ENCODE results near the gene AGPS.

The AGPS gene

DNA sequence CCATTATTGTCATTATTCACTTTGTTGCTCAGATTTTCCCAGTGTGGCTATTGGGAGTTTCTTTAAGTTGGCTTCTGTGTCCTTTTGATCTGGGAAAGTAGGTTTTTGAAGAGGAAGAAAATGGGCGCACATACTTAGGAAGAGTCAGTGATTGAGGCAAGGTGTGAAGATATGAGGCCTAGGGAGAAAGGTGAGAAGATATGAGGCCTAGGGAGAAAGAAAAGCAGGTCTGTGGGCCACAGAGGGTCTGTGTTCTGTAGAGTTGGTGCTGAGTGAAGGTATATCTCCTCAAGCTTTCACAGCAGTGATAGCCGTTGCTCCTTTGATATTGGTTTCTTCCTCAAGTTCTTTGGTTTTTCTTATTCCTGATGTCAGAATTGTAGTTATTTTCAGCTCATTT is 126.2 kb downstream of the AGPS start:
- ATAC-seq (replicated peaks): no peak
- Mint-ChIP-seq H3K27ac (no peak overlapping the region), H3K4me3 (no peak overlapping the region), H3K9me3 (no peaks in the 10 kb centered on the region), H3K4me1 (ENCODE audit: low read depth in 2 of 2) (no peaks in the 10 kb centered on the region), H3K27me3 (no peaks in the 10 kb centered on the region), H3K36me3 (ENCODE audit: insufficient read depth) (peaks cover 12% of the 10 kb centered on the region)
- DNase-seq: no peak

DNA sequence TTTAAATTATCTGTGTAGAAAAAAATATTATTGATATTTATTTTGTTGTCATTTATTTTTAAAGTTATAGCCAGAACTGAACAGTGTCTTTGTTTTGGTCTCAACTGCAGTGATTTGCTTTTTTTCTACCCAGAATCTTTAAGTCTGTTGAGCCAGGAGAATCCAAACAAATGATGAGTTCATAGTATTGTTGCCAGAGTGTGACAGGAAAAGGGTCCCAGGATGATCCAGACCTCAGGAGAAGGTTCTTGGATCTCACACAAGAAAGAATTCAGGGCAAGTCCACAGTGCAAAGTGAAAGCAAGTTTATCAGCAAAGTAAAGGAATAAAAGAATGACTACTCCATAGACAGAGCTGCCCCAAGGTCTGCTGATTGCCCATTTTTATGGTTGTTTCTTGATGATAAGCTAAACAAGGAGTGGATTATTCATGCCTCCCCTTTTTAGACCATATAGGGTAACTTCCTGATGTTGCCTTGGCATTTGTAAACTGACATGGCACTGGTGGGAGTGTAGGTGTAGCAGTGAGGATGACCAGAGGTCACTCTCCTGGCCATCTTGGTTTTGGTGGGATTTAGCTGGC is 127.1 kb downstream of the AGPS start:
- peaks cover 8% of the 10 kb centered on the region for H3K36me3 Mint-ChIP-seq (ENCODE audit: insufficient read depth)

GRCh38 chr2:177520324-177520723 is 127.8 kb downstream of the AGPS start:
- H3K36me3 Mint-ChIP-seq (ENCODE audit: insufficient read depth): peaks cover 4% of the 10 kb centered on the region
- H3K9me3 Mint-ChIP-seq: no peaks in the 10 kb centered on the region
- H3K27me3 Mint-ChIP-seq: no peaks in the 10 kb centered on the region
- H3K4me1 Mint-ChIP-seq (ENCODE audit: low read depth in 2 of 2): no peaks in the 10 kb centered on the region
- H3K4me3 Mint-ChIP-seq: no peak overlapping the region
- H3K27ac Mint-ChIP-seq: peak overlapping the region in 1 of 2 donors; percentile 45
- no peak for DNase-seq
- ATAC-seq (replicated peaks): no peak

More for the DNA sequence above, 127.1 kb downstream of the AGPS start:
- ATAC-seq (replicated peaks) (no peak), DNase-seq (no peak)
- Mint-ChIP-seq H3K27me3 (no peaks in the 10 kb centered on the region), H3K27ac (peak overlapping the region in 1 of 2 donors; percentile 45), H3K4me3 (no peak overlapping the region), H3K9me3 (no peaks in the 10 kb centered on the region), H3K4me1 (ENCODE audit: low read depth in 2 of 2) (no peaks in the 10 kb centered on the region)

DNA sequence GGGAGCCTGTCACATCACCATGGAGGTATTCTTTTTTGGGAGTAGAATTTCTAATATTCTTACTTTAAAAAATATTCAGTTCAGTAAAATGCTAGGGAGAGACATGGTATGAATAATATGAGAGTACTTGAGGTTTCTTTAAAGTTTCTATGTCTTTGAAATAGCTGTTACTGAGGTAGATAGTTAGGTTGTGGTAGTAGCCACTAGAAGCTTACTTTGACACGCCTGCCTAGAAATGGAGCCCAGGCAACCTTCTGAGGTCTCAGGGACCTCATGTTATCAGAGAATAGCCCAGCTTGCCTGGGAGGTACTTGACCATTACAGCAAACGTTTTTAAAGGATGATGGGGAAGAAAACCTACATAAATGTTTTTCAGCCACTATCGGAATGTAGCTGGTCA is 131.2 kb downstream of the AGPS start:
- Mint-ChIP-seq H3K27ac (no peak overlapping the region), H3K27me3 (no peaks in the 10 kb centered on the region), H3K4me1 (ENCODE audit: low read depth in 2 of 2) (no peaks in the 10 kb centered on the region), H3K4me3 (no peak overlapping the region), H3K9me3 (no peaks in the 10 kb centered on the region), H3K36me3 (ENCODE audit: insufficient read depth) (peaks cover 6% of the 10 kb centered on the region)
- DNase-seq (no peak), ATAC-seq (replicated peaks) (no peak)

DNA sequence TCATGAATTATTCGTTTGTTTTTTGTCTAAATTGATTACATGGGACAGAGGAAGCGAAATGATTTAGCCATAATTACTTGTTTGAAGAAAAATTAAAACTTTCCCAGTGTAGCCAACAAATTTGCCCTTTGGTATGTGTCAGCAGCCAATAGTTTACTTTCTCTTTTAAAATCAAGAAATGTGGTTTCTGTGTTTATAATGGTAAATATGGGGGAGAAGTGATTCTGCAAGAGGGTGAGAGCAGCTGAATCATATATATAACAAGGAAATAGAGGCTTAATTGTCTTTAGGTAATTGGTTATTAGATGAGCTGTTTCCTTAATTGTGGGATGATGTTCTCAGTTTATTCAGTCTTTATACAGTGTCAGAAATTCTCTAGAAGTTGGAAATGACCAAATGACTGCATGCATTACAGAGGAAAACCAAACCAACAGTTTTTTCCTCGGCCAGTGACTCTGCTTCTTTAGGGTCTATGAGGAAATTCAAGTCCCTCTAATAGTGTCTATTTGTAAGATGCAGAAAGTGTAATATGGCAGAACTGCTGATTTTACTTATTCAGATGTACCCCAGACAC is 132.9 kb downstream of the AGPS start:
- ATAC-seq (replicated peaks) (no peak), DNase-seq (no peak)
- H3K9me3 Mint-ChIP-seq: no peaks in the 10 kb centered on the region
- H3K36me3 Mint-ChIP-seq (ENCODE audit: insufficient read depth): peaks cover 7% of the 10 kb centered on the region
- H3K4me1 Mint-ChIP-seq (ENCODE audit: low read depth in 2 of 2): no peaks in the 10 kb centered on the region
- H3K4me3 Mint-ChIP-seq: no peak overlapping the region
- no peak overlapping the region for H3K27ac Mint-ChIP-seq
- H3K27me3 Mint-ChIP-seq: no peaks in the 10 kb centered on the region

DNA sequence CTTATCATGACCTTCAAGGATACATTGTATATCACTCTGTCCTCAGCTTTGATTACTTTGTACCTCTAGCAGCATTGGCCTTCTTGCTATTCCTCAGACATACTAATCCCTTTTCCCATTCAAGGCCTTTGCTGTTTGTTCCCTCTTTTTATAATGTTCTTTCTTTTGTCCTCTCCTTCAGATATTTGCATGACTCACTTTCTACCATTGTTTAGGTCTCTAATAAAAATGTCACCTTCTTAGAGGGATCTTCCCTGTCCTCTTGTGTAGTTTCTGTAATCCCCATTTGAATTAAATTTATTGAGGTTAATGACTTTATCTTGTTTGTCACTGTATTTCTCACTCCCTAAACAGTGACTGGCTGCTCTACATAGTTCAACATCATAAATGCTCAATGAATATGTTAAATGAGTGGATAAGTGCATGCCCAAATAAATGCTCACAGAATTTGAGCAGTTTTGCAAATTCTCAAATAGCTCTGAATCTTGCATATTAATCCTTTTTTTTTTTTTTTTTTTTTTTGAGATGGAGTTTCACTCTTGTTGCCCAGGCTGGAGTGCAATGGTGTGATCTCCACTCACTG is 135.9 kb downstream of the AGPS start:
- Mint-ChIP-seq H3K4me3 (no peak overlapping the region), H3K9me3 (no peaks in the 10 kb centered on the region), H3K27me3 (no peaks in the 10 kb centered on the region), H3K4me1 (ENCODE audit: low read depth in 2 of 2) (no peaks in the 10 kb centered on the region), H3K27ac (no peak overlapping the region), H3K36me3 (ENCODE audit: insufficient read depth) (peaks cover 7% of the 10 kb centered on the region)
- ATAC-seq (replicated peaks) (no peak), DNase-seq (no peak)

GRCh38 chr2:177529166-177529565 is 136.6 kb downstream of the AGPS start:
- ATAC-seq (replicated peaks) (no peak), DNase-seq (no peak)
- Mint-ChIP-seq H3K9me3 (no peaks in the 10 kb centered on the region), H3K4me1 (ENCODE audit: low read depth in 2 of 2) (no peaks in the 10 kb centered on the region), H3K36me3 (ENCODE audit: insufficient read depth) (peaks cover 7% of the 10 kb centered on the region), H3K27me3 (no peaks in the 10 kb centered on the region), H3K4me3 (no peak overlapping the region), H3K27ac (no peak overlapping the region)

DNA sequence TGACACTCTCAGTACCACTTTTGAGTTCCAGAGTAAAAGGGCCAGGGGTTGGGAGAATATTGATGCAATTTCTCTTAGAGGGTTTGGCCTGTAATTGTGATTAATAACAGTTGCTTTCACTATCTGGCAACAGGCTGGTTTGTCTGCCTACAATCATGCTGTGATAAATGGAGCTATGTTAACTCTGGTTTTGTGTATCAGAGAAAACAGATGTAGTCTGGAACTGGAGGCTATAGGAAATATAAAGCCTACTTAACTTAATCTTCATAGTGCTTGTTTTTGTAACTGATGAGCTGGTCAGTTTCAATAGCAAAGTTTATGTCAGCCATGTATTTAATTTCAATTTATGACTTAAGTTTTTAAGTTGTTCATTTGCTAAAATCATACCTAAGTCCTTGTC is 138.0 kb downstream of the AGPS start:
- ATAC-seq (replicated peaks): no peak
- no peak overlapping the region for H3K4me3 Mint-ChIP-seq
- DNase-seq: no peak
- H3K36me3 Mint-ChIP-seq (ENCODE audit: insufficient read depth): peaks cover 7% of the 10 kb centered on the region
- no peak overlapping the region for H3K27ac Mint-ChIP-seq
- H3K4me1 Mint-ChIP-seq (ENCODE audit: low read depth in 2 of 2): no peaks in the 10 kb centered on the region
- H3K9me3 Mint-ChIP-seq: no peaks in the 10 kb centered on the region
- no peaks in the 10 kb centered on the region for H3K27me3 Mint-ChIP-seq

DNA sequence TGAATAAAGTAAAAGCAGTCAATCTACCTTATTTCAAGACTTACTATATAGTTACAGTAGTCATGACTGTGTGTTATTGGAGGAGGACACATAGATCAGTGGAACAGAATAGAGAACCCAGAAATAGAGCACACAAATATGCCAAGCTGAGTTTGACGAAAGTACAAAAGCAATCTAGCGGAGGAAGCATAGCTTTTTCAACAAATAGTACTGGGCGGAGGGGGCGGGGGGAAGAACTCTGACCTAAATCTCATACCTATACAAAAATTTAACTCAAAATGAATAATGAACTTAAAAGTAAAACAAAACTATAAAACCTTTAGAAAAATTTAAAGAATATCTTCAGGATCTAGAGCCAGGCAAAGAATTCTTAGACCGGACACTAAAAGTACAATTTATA is 139.1 kb downstream of the AGPS start:
- Mint-ChIP-seq H3K27ac (no peak overlapping the region), H3K4me3 (no peak overlapping the region), H3K4me1 (ENCODE audit: low read depth in 2 of 2) (no peaks in the 10 kb centered on the region)

GRCh38 chr2:177532567-177532966 is 140.0 kb downstream of the AGPS start:
- Mint-ChIP-seq H3K36me3 (ENCODE audit: insufficient read depth) (peaks cover 8% of the 10 kb centered on the region), H3K4me3 (no peak overlapping the region), H3K9me3 (no peaks in the 10 kb centered on the region), H3K27me3 (no peaks in the 10 kb centered on the region), H3K4me1 (ENCODE audit: low read depth in 2 of 2) (no peaks in the 10 kb centered on the region), H3K27ac (no peak overlapping the region)
- ATAC-seq (replicated peaks): no peak
- DNase-seq: no peak

More for the DNA sequence above, 139.1 kb downstream of the AGPS start:
- H3K36me3 Mint-ChIP-seq (ENCODE audit: insufficient read depth): peaks cover 7% of the 10 kb centered on the region
- no peaks in the 10 kb centered on the region for H3K9me3 Mint-ChIP-seq
- DNase-seq (no peak), ATAC-seq (replicated peaks) (no peak)
- no peaks in the 10 kb centered on the region for H3K27me3 Mint-ChIP-seq

- H3K4me3 Mint-ChIP-seq: no peak overlapping the region
- no peak for DNase-seq
- H3K4me1 Mint-ChIP-seq (ENCODE audit: low read depth in 2 of 2): no peaks in the 10 kb centered on the region
- H3K36me3 Mint-ChIP-seq (ENCODE audit: insufficient read depth): peaks cover 11% of the 10 kb centered on the region
- H3K9me3 Mint-ChIP-seq: no peaks in the 10 kb centered on the region
- no peaks in the 10 kb centered on the region for H3K27me3 Mint-ChIP-seq
- ATAC-seq (replicated peaks): no peak
- H3K27ac Mint-ChIP-seq: no peak overlapping the region
These were observed 140.7 kb downstream of the AGPS start for GRCh38 chr2:177533253-177533652.

DNA sequence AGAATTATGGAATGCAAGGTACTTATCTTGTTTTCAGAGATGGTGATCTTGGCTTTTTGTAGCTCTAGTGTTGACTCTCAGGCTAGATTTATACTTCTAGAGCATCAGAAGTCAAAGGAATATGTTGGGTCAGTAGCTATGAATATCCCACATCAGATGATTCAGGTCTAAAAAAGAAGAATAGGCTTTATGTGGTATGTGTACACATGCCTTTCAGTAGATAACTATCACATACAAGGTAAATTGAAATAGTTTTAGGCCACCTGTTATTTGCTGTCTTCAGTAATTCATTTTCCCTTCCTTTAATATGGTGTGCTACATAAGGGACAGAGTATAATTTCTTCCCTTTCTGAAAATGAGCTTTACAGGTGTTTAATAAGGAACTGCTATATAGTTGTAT is 142.4 kb downstream of the AGPS start:
- Mint-ChIP-seq H3K4me1 (ENCODE audit: low read depth in 2 of 2) (no peaks in the 10 kb centered on the region), H3K36me3 (ENCODE audit: insufficient read depth) (peaks cover 10% of the 10 kb centered on the region), H3K4me3 (no peak overlapping the region), H3K9me3 (no peaks in the 10 kb centered on the region), H3K27ac (no peak overlapping the region), H3K27me3 (no peaks in the 10 kb centered on the region)
- DNase-seq (no peak), ATAC-seq (replicated peaks) (no peak)

GRCh38 chr2:177535958-177536504 is 143.5 kb downstream of the AGPS start:
- Mint-ChIP-seq H3K4me1 (ENCODE audit: low read depth in 2 of 2) (no peaks in the 10 kb centered on the region), H3K36me3 (ENCODE audit: insufficient read depth) (peaks cover 10% of the 10 kb centered on the region), H3K9me3 (no peaks in the 10 kb centered on the region), H3K27ac (no peak overlapping the region), H3K27me3 (no peaks in the 10 kb centered on the region), H3K4me3 (no peak overlapping the region)
- no peak for DNase-seq
- ATAC-seq (replicated peaks): no peak

- peaks cover 10% of the 10 kb centered on the region for H3K36me3 Mint-ChIP-seq (ENCODE audit: insufficient read depth)
- no peaks in the 10 kb centered on the region for H3K4me1 Mint-ChIP-seq (ENCODE audit: low read depth in 2 of 2)
- no peaks in the 10 kb centered on the region for H3K27me3 Mint-ChIP-seq
- H3K4me3 Mint-ChIP-seq: no peak overlapping the region
- H3K27ac Mint-ChIP-seq: no peak overlapping the region
- no peaks in the 10 kb centered on the region for H3K9me3 Mint-ChIP-seq
- ATAC-seq (replicated peaks) (no peak), DNase-seq (no peak)
These were observed 144.6 kb downstream of the AGPS start for GRCh38 chr2:177537213-177537612.
